Muscle layer of colon (tissue), 2 donors: ENCODE results near the gene KCNQ1.

ENCODE experiments used
- H3K27ac ChIP-seq: one replicate; pipeline ENCODE4 v1.7.0; 2013; ENCODE audit warnings: low read depth, mild to moderate bottlenecking, low read length, moderate library complexity
- H3K27me3 ChIP-seq, 2 donors: one replicate each; pipeline ENCODE4 v1.7.0; 2013; ENCODE audit warnings: low read length in 2 of 2, mild to moderate bottlenecking in 2 of 2; ENCODE audit not compliant: insufficient read depth in 2 of 2, control insufficient read depth in 1 of 2
- H3K36me3 ChIP-seq: one replicate; pipeline ENCODE4 v1.7.0; 2013; ENCODE audit warnings: mild to moderate bottlenecking, low read length; ENCODE audit not compliant: insufficient read depth
- H3K4me1 ChIP-seq: one replicate; pipeline ENCODE4 v1.7.0; 2013; ENCODE audit warnings: mild to moderate bottlenecking, low read length; ENCODE audit not compliant: insufficient read depth
- H3K4me3 ChIP-seq, 2 donors: one replicate each; pipeline ENCODE4 v1.7.0; 2013; ENCODE audit warnings: low read length in 2 of 2, low read depth in 1 of 2, mild to moderate bottlenecking in 1 of 2, moderate library complexity in 1 of 2
- H3K9ac ChIP-seq: one replicate; pipeline ENCODE4 v1.7.0; 2013; ENCODE audit warnings: low read length
- H3K9me3 ChIP-seq: one replicate; pipeline ENCODE4 v1.7.0; 2013; ENCODE audit warnings: mild to moderate bottlenecking, low read length
- donor health status: abdominal sarcoma.
- donor health status: Adenocarcinoma of cecum.

KCNQ1 gene

DNA sequence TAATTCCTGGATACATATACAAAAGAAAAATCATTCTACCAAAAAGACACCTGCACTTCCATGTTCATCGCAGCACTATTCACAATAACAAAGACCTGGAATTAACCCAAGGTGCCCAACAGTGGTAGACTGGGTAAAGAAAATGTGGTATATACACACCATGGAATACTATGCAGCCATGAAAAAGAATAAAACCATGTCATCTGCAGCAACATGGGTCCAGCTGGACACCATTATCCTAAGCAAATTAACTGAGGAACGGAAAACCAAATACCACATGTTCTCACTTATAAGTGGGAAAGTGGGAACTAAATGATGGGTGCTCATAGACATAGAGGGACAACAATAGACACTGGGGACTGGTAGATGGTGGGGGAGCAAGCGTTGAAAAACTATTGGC, 5.0 kb upstream of the KCNQ1 start:
- no peaks in the 10 kb centered on the region for H3K4me1 ChIP-seq
- peaks cover 0 to 12% of the 10 kb centered on the region in 2 donors for H3K27me3 ChIP-seq
- H3K4me3 ChIP-seq = no peak overlapping the region
- no peak overlapping the region for H3K27ac ChIP-seq
- no peaks in the 10 kb centered on the region for H3K9me3 ChIP-seq
- no peaks in the 10 kb centered on the region for H3K36me3 ChIP-seq
- no peak overlapping the region for H3K9ac ChIP-seq

DNA sequence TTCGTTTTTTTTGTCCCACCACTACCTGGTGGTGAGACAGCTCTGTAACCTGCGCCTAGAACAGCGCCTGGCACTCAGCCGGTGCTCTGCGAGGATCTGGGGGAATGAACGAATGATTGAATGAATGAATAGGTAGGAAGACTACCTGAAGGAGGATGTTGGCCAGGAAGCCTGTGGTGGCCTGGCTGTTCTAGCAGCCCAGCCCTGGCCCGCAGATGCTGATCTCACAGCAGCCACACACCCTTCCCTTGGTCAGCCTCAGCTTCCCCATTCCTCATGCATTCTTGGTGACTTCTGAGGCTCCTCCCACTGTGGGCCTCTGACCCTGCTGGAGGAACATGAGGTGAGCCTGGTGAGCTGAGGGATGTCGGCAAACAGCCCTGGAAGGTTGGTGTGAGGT, 4.2 kb upstream of the KCNQ1 start:
- H3K9ac ChIP-seq = no peak overlapping the region
- H3K36me3 ChIP-seq = no peaks in the 10 kb centered on the region
- no peak overlapping the region for H3K4me3 ChIP-seq
- no peaks in the 10 kb centered on the region for H3K9me3 ChIP-seq
- no peak overlapping the region for H3K27ac ChIP-seq
- peaks cover 0 to 16% of the 10 kb centered on the region in 2 donors for H3K27me3 ChIP-seq
- H3K4me1 ChIP-seq = no peaks in the 10 kb centered on the region

DNA sequence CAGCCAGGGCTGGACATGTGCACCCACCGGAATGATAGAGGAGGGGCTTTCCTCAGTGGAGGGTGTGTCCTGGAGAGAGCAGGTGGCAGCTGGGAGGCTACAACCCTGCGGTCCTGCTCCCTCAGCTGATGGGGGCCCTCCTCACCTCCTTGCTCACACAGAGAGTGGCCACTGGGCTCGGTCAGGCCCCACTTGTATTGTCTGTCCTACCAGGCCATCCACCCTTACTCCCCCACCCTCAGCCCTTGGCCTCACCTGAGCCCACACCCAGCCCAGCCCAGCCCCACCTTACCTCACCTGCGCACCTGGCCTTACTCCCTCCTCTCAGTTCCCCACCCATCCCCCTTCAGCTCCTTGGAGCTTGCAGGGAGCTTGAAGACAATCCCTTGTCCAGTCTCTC, 3.6 kb upstream of the KCNQ1 start:
- no peaks in the 10 kb centered on the region for H3K9me3 ChIP-seq
- H3K27me3 ChIP-seq = peaks cover 0 to 22% of the 10 kb centered on the region in 2 donors
- H3K27ac ChIP-seq = no peak overlapping the region
- H3K4me1 ChIP-seq = no peaks in the 10 kb centered on the region
- H3K9ac ChIP-seq = no peak overlapping the region
- H3K36me3 ChIP-seq = no peaks in the 10 kb centered on the region
- no peak overlapping the region for H3K4me3 ChIP-seq

DNA sequence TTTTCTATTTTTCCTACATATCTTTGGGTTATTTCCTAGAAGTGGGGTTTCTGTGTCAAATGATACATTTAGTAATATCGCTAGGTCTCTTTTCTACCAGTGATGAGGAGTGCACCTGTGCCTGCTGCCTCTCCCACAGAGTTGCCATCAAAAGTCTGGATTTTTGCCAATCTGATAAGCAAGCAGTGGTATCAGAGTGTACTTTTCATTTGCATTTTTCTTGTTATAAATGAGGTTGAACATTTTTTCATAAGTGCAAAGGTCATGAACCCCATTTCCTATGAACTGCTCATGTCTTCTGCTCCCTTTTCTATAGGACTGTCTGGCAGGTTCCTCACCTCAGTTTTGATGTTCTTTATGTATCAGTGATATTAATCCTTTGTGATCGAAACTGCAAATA, 2.2 kb upstream of the KCNQ1 start:
- no peaks in the 10 kb centered on the region for H3K4me1 ChIP-seq
- H3K27ac ChIP-seq = no peak overlapping the region
- H3K4me3 ChIP-seq = no peak overlapping the region
- no peak overlapping the region for H3K9ac ChIP-seq
- H3K9me3 ChIP-seq = no peaks in the 10 kb centered on the region
- no peaks in the 10 kb centered on the region for H3K36me3 ChIP-seq
- H3K27me3 ChIP-seq = peaks cover 0 to 29% of the 10 kb centered on the region in 2 donors

DNA sequence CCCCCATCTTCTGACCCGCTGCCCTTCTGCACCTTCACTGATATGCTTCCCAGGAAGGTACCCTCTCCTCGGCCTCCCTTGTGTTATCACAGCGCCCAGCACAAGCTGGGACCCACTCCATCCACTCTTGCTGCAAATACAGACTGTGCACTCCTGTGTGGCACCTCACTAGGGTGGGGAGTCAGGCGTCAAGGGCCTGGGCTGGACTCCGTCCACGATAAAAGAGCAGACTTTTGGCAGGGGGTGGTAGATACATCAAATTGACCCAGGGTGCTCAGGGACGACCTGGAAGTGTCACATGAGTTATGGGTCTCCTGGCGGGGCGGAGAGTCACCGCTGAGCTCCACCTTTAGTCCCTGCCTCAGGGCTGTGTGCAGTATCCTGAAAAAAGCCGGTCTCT, 1.4 kb upstream of the KCNQ1 start:
- Histone ChIP-seq H3K4me3 (no peak overlapping the region), H3K9ac (no peak overlapping the region), H3K4me1 (no peaks in the 10 kb centered on the region), H3K9me3 (no peaks in the 10 kb centered on the region), H3K27me3 (peaks cover 0 to 29% of the 10 kb centered on the region in 2 donors), H3K36me3 (no peaks in the 10 kb centered on the region), H3K27ac (no peak overlapping the region)

DNA sequence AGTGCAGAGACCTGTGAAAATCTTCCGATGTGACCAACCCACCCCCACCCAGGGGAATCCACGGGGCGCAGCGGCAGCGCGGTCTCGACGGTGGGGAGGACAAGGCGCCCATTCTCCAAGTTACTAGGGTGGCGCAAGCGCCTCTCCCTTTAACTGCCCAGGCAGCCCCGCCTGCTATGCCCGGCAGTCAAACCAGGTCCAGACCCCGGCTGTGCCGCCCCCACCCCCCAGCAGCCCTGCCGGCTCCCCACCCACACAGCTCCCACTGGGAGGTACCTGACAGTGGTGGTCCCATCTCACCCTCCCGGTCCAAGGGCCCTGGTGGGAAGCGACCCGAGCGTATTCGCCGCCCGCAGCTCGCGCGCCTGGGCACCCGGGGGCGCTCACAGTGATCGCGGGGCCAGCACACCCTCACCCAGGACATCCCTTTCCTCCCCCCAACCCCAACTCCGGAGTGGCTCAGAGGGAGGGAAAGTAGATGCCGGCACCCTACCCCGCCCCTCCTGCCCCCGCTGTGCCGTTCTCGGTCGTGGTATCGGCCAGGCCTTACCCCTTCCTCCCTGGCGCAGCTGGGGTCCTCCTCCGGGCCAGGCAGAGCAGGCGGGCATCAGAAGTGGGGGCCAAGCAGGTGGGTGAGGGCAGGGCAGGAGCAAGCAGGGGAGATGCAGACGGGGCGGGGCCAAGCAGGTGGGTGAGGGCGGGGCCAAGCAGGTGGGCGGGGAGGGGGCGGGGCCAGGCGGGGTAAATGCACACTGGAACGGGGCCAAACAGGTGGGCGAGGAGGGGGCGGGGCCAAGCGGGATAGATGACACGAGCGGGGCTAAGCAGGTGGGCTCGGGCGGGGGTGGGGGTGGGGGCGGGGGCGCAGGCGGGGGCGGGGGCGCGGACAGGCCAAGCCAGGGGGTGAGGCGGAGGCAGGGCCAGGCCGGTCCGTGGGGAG, 657 bp upstream of the KCNQ1 start, which contains the start of gene TRPM5:
TSS of gene TRPM5 (minus strand) at position 634 of the 940 bp plus-strand sequence. CDS start 21,478 bp downstream, outside the sequence.
- H3K9me3 ChIP-seq = no peaks in the 10 kb centered on the region
- H3K4me1 ChIP-seq = no peaks in the 10 kb centered on the region
- no peaks in the 10 kb centered on the region for H3K36me3 ChIP-seq
- H3K4me3 ChIP-seq = no peak within 1 kb of the TSS
- H3K27ac ChIP-seq = no peak within 1 kb of the TSS
- peaks cover 0 to 34% of the 10 kb centered on the region in 2 donors for H3K27me3 ChIP-seq
- H3K9ac ChIP-seq = no peak within 1 kb of the TSS

DNA sequence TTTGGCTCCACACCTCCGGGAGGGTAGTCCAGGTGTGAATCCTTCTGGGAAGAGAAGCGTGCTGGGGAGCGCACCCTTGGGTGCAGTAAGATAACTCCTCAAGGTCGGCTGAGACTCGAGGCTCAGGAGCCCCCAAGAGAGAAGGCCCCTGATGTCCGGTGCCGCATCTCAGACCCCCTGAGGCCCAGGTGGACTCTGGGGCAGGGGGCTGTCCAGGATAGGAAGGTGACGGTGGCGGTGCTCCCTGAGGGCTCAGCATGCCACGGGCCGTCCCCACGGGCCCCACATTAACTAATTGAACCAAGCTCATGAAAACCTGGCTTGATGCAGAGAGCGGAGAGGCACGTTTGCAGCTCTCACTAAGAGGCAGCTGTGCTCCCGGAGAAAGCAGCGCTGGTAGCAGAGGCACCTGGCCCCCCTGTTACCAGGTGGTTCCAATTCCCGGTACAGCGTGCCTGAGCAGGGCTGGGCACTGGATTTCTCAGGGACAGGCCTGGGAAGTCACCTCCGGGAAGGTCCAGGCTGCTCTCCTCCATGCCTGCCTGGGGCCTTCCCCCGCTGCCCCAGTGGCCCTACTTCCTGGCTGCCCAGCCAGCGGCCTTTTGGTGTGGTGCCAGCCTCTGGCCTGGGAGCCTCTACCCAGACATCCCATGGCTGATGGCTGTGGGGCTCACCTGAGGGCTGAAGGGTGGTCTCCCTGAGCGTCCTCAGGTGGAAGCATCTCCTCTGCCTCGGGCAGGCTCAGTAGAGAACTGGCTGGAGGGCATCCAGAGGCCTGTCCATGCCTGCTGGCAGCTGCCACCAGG, 1.1 kb downstream of the KCNQ1 start:
- Histone ChIP-seq H3K9me3 (no peaks in the 10 kb centered on the region), H3K27me3 (peaks cover 0 to 39% of the 10 kb centered on the region in 2 donors), H3K9ac (no peak overlapping the region), H3K27ac (no peak overlapping the region), H3K4me1 (no peaks in the 10 kb centered on the region), H3K4me3 (no peak overlapping the region), H3K36me3 (no peaks in the 10 kb centered on the region)

DNA sequence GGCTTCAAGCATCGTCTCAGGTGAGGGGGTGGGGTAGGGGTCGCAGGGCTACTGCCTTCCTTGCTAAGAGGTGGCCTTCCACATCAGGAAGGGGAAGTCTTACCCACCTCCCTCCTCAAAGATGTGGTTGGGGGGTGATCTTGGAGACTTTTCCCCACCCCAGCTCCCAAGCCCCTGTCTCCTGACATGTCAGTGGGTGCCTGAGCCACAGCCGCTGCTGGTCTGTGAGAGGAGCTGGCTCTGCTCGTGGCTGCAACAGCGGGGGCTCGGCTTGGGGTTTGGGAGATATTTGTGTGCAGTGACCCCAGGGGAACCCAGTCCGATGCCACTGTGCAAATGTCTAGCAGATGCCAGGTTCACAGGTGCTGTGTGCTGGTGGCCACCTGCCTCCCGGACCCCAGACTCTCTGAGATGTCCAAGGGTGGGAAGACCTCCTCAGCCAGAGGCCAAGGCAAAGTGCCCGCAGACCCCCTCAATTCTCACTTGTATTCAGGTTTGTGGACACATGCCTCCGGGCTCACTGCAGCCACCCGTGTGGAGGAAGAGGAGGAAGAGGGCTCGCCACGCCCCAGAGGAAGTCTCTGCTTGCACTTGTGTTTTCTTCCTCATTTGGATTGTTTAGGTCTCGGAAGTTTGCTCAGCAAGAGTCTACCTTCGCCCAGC, 1.9 kb downstream of the KCNQ1 start:
- no peaks in the 10 kb centered on the region for H3K4me1 ChIP-seq
- peaks cover 0 to 39% of the 10 kb centered on the region in 2 donors for H3K27me3 ChIP-seq
- H3K9me3 ChIP-seq = no peaks in the 10 kb centered on the region
- no peak overlapping the region for H3K9ac ChIP-seq
- H3K27ac ChIP-seq = no peak overlapping the region
- H3K36me3 ChIP-seq = no peaks in the 10 kb centered on the region
- H3K4me3 ChIP-seq = no peak overlapping the region

DNA sequence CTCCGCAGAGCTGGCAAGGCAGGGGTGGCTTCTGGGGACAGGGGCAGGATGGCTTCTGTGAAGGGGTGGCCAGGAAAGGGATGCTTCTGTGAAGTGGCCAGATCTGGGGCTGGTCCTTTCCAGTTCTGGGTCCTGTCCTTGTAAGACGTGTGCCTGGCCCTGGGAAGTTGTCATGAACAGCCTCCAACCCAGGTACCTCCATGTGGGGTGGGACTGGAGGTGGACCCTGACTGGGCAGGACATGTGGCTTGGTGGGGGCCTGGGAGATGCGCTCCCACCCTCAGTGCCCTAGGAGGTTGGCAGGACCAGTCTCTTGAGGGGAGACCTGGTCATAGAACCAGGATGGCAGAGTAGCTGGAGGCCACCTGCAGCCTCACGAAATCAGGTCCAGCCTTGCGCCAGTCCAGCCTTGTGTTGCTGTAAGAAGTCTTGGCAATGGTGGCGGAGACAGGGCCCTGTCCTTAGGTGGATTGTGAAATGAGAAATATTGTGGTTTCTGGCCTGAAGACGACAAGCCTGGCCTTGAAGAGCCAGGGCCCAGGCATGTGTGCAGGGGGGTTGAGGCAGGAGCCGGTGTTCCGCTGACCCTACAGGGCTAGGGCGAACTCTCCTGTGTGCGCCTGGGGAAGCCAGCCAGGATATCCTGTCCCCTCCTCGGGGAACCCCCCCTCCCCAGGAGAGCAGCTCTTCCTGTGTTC, 2.6 kb downstream of the KCNQ1 start:
- Histone ChIP-seq H3K9ac (no peak overlapping the region), H3K9me3 (no peaks in the 10 kb centered on the region), H3K27me3 (peaks cover 0 to 39% of the 10 kb centered on the region in 2 donors), H3K4me1 (no peaks in the 10 kb centered on the region), H3K36me3 (no peaks in the 10 kb centered on the region), H3K4me3 (no peak overlapping the region), H3K27ac (no peak overlapping the region)

DNA sequence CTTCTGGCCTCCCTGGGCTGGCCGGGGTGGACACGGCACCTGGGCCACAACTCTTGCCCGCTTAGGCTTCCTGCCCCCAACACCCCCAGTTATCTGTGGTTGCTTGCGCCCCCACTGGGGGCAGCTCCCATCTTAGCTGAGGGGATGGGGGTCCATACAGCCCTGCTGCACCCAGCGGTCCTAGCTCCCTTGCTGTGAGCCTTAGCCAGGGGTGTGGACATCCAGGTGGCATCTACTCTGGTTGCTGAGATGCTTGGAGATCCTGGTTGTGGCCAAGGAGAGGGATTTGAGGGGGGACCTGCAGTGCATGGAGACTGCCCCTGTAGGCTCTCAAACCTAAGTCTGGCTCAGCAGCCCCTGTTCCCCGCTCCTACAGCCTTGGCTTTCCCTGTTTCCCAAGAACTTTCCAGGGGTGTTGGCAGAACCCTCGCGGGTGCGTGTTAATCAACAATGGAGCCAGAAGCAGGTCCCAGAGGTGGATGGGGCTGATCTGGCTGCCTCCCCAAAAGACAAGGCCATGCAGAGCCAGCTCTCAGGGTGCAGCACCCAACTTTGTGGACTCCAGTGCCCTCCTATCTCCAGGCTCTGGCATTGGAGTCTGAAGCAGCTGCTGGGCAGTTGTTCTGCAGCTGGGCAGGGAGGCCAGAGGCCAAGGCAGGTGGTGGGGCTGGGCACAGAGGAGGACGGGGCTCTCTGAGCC, 3.3 kb downstream of the KCNQ1 start:
- Histone ChIP-seq H3K9me3 (no peaks in the 10 kb centered on the region), H3K9ac (no peak overlapping the region), H3K4me1 (no peaks in the 10 kb centered on the region), H3K27me3 (peaks cover 0 to 39% of the 10 kb centered on the region in 2 donors), H3K27ac (no peak overlapping the region), H3K36me3 (no peaks in the 10 kb centered on the region), H3K4me3 (no peak overlapping the region)
